Measurements from ENCODE around the gene DYNC1H1.

The DYNC1H1 gene

DNA sequence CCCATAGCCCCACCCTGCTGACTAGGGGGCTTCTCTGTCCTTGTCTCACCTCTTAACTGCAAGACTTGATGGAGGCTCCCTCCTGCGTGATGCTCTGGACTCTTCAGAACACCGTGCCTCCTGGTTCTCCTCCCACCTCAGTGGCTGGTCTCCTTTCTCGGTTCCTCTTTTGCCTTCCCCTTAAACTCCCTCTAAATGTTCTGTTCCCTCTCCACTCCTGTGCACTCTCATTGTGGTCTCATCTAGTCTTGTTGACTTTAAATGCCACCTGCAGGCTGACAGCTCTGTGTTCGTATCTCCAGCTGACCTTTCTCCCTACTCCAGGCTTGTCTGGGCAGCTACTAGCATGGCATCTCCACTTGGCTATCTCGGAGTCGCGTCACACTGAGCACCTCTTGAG, 28.3 kb downstream of the DYNC1H1 start:
- Histone ChIP-seq H3K4me3 (ENCODE audit: low read length in 2 of 2) (no peak overlapping the region), H3K27me3 (ENCODE audit: control insufficient read depth in 1 of 2, insufficient read depth in 2 of 2, low read length in 2 of 2) (no peaks in the 10 kb centered on the region), H3K36me3 (ENCODE audit: control insufficient read depth in 2 of 2, insufficient read depth in 2 of 2, low read length in 2 of 2) (peaks cover 70 to 75% of the 10 kb centered on the region in 2 donors), H3K4me1 (ENCODE audit: control insufficient read depth, insufficient read depth, low read length) (no peaks in the 10 kb centered on the region), H3K9ac (ENCODE audit: low read length in 2 of 2) (no peak overlapping the region), H3K27ac (ENCODE audit: low read length) (no peak overlapping the region), H3K9me3 (ENCODE audit: control insufficient read depth in 2 of 2, low read length in 2 of 2) (no peaks in the 10 kb centered on the region)

DNA sequence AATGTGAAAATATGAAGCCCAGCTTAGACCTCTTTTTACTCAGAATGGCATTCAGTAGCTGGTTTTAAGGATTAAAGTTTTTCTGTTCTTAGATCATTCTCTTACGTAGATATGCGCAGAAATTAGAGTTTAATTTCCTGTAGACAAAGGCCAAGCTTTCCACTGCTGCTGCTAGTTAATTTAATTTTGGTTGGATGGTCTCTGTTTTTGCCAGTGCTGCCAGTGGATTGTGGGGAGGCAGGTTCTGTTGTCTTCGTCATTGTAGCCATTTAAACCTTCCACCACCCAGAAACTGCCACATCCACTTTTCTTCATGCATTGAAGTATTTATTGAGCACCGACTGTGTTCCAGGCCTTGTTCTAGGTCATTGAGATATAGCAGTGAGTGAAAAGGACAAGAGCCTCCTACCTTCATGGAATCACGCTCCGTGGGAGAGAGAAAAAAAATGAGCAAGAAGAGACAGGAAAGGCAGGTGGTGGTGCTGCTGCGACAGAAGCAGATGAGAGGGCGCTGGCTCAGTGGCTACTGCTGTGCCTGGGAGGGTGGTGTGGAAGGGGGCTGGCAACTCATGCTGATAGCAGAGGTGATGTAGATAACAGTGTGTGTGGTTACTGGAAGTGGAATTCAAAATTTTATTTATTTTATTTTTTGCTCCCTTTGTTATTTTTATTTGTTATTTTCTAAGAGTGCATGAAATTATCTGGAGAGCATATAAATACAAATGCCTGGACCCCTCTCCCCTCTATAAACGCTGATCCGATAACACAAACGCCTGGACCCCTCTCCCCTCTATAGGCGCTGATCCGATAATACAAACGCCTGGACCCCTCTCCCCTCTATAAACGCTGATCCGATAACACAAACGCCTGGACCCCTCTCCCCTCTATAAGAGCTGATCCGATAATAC, 33.3 kb downstream of the DYNC1H1 start:
- Histone ChIP-seq H3K9ac (ENCODE audit: low read length in 2 of 2) (no peak overlapping the region), H3K36me3 (ENCODE audit: control insufficient read depth in 2 of 2, insufficient read depth in 2 of 2, low read length in 2 of 2) (peaks cover 65 to 70% of the 10 kb centered on the region in 2 donors), H3K4me1 (ENCODE audit: control insufficient read depth, insufficient read depth, low read length) (no peaks in the 10 kb centered on the region), H3K27ac (ENCODE audit: low read length) (no peak overlapping the region), H3K27me3 (ENCODE audit: control insufficient read depth in 1 of 2, insufficient read depth in 2 of 2, low read length in 2 of 2) (no peaks in the 10 kb centered on the region), H3K4me3 (ENCODE audit: low read length in 2 of 2) (no peak overlapping the region), H3K9me3 (ENCODE audit: control insufficient read depth in 2 of 2, low read length in 2 of 2) (no peaks in the 10 kb centered on the region)

DNA sequence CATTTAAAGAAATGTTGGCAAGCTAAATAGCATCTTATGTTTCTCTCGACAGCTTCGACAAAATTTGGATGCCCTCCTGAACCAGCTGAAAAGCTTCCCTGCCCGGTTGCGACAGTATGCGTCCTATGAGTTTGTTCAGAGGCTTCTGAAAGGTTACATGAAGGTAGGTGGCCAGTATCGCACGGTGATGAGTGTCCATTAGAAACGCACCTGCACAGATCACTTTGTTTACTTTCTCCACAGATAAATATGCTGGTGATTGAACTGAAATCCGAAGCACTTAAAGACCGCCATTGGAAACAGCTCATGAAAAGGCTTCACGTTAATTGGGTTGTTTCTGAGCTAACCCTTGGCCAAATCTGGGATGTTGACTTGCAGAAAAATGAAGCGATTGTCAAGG, 36.5 kb downstream of the DYNC1H1 start:
- Histone ChIP-seq H3K27ac (ENCODE audit: low read length) (no peak overlapping the region), H3K4me3 (ENCODE audit: low read length in 2 of 2) (no peak overlapping the region), H3K9me3 (ENCODE audit: control insufficient read depth in 2 of 2, low read length in 2 of 2) (no peaks in the 10 kb centered on the region), H3K4me1 (ENCODE audit: control insufficient read depth, insufficient read depth, low read length) (no peaks in the 10 kb centered on the region), H3K9ac (ENCODE audit: low read length in 2 of 2) (no peak overlapping the region), H3K27me3 (ENCODE audit: control insufficient read depth in 1 of 2, insufficient read depth in 2 of 2, low read length in 2 of 2) (no peaks in the 10 kb centered on the region), H3K36me3 (ENCODE audit: control insufficient read depth in 2 of 2, insufficient read depth in 2 of 2, low read length in 2 of 2) (peaks cover 67 to 68% of the 10 kb centered on the region in 2 donors)

- Histone ChIP-seq H3K27me3 (ENCODE audit: control insufficient read depth in 1 of 2, insufficient read depth in 2 of 2, low read length in 2 of 2) (no peaks in the 10 kb centered on the region), H3K4me3 (ENCODE audit: low read length in 2 of 2) (no peak overlapping the region), H3K36me3 (ENCODE audit: control insufficient read depth in 2 of 2, insufficient read depth in 2 of 2, low read length in 2 of 2) (peaks cover 78 to 85% of the 10 kb centered on the region in 2 donors), H3K9me3 (ENCODE audit: control insufficient read depth in 2 of 2, low read length in 2 of 2) (no peaks in the 10 kb centered on the region), H3K9ac (ENCODE audit: low read length in 2 of 2) (no peak overlapping the region), H3K27ac (ENCODE audit: low read length) (no peak overlapping the region), H3K4me1 (ENCODE audit: control insufficient read depth, insufficient read depth, low read length) (no peaks in the 10 kb centered on the region)
These were observed 41.0 kb downstream of the DYNC1H1 start for GRCh38 chr14:102005336-102005735.

GRCh38 chr14:102007916-102008418, 43.6 kb downstream of the DYNC1H1 start:
- H3K9me3 ChIP-seq (ENCODE audit: control insufficient read depth in 2 of 2, low read length in 2 of 2), result no peaks in the 10 kb centered on the region
- H3K27ac ChIP-seq (ENCODE audit: low read length), result no peak overlapping the region
- peaks cover 82 to 87% of the 10 kb centered on the region in 2 donors for H3K36me3 ChIP-seq (ENCODE audit: control insufficient read depth in 2 of 2, insufficient read depth in 2 of 2, low read length in 2 of 2)

GRCh38 chr14:102008891-102009290, 44.5 kb downstream of the DYNC1H1 start:
- Histone ChIP-seq H3K27ac (ENCODE audit: low read length) (no peak overlapping the region), H3K27me3 (ENCODE audit: control insufficient read depth in 1 of 2, insufficient read depth in 2 of 2, low read length in 2 of 2) (no peaks in the 10 kb centered on the region), H3K9me3 (ENCODE audit: control insufficient read depth in 2 of 2, low read length in 2 of 2) (no peaks in the 10 kb centered on the region), H3K9ac (ENCODE audit: low read length in 2 of 2) (no peak overlapping the region), H3K36me3 (ENCODE audit: control insufficient read depth in 2 of 2, insufficient read depth in 2 of 2, low read length in 2 of 2) (peaks cover 86 to 88% of the 10 kb centered on the region in 2 donors), H3K4me1 (ENCODE audit: control insufficient read depth, insufficient read depth, low read length) (no peaks in the 10 kb centered on the region), H3K4me3 (ENCODE audit: low read length in 2 of 2) (no peak overlapping the region)

More at GRCh38 chr14:102007916-102008418, 43.6 kb downstream of the DYNC1H1 start:
- Histone ChIP-seq H3K9ac (ENCODE audit: low read length in 2 of 2) (no peak overlapping the region), H3K4me3 (ENCODE audit: low read length in 2 of 2) (no peak overlapping the region), H3K4me1 (ENCODE audit: control insufficient read depth, insufficient read depth, low read length) (no peaks in the 10 kb centered on the region), H3K27me3 (ENCODE audit: control insufficient read depth in 1 of 2, insufficient read depth in 2 of 2, low read length in 2 of 2) (no peaks in the 10 kb centered on the region)

DNA sequence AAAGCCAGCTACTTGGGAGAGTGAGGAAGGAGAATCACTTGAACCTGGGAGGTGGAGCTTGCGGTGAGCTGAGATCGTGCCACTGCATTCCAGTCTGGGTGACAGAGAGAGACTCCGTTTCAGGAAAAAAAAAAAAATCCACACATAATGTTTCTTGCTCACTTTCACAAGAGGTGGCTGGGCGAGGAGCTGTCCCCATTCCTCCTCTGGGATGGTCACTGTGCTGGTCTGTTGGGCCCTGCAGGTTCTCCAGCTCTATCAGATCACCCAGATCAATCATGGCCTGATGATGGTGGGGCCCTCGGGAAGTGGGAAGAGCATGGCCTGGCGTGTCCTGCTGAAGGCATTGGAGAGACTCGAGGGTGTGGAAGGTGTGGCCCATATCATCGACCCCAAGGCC, 47.3 kb downstream of the DYNC1H1 start:
- Histone ChIP-seq H3K4me1 (ENCODE audit: control insufficient read depth, insufficient read depth, low read length) (no peaks in the 10 kb centered on the region), H3K27ac (ENCODE audit: low read length) (no peak overlapping the region), H3K9ac (ENCODE audit: low read length in 2 of 2) (no peak overlapping the region), H3K4me3 (ENCODE audit: low read length in 2 of 2) (no peak overlapping the region), H3K27me3 (ENCODE audit: control insufficient read depth in 1 of 2, insufficient read depth in 2 of 2, low read length in 2 of 2) (no peaks in the 10 kb centered on the region), H3K9me3 (ENCODE audit: control insufficient read depth in 2 of 2, low read length in 2 of 2) (no peaks in the 10 kb centered on the region), H3K36me3 (ENCODE audit: control insufficient read depth in 2 of 2, insufficient read depth in 2 of 2, low read length in 2 of 2) (peaks cover 88 to 93% of the 10 kb centered on the region in 2 donors)

DNA sequence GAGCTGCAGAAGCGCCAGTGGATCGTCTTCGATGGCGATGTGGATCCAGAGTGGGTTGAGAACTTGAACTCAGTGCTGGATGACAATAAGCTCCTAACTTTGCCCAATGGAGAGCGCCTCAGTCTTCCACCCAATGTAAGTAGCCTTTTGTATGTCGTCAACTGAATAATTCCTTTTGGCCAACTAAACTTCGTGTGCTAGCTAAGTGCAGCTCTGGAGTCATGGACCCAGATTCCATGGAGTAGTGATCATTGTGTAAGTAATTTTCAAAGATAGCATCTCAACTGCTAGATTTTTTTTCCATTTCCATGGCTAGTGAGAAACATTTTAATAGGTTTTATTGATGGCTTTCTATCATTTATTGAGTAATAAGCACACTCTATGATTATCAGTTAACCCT, 48.0 kb downstream of the DYNC1H1 start:
- Histone ChIP-seq H3K36me3 (ENCODE audit: control insufficient read depth in 2 of 2, insufficient read depth in 2 of 2, low read length in 2 of 2) (peaks cover 89 to 94% of the 10 kb centered on the region in 2 donors), H3K9me3 (ENCODE audit: control insufficient read depth in 2 of 2, low read length in 2 of 2) (no peaks in the 10 kb centered on the region), H3K27me3 (ENCODE audit: control insufficient read depth in 1 of 2, insufficient read depth in 2 of 2, low read length in 2 of 2) (no peaks in the 10 kb centered on the region), H3K4me3 (ENCODE audit: low read length in 2 of 2) (no peak overlapping the region), H3K27ac (ENCODE audit: low read length) (no peak overlapping the region), H3K9ac (ENCODE audit: low read length in 2 of 2) (no peak overlapping the region), H3K4me1 (ENCODE audit: control insufficient read depth, insufficient read depth, low read length) (no peaks in the 10 kb centered on the region)

GRCh38 chr14:102013669-102014200, 49.4 kb downstream of the DYNC1H1 start:
- Histone ChIP-seq H3K27me3 (ENCODE audit: control insufficient read depth in 1 of 2, insufficient read depth in 2 of 2, low read length in 2 of 2) (no peaks in the 10 kb centered on the region), H3K27ac (ENCODE audit: low read length) (no peak overlapping the region), H3K36me3 (ENCODE audit: control insufficient read depth in 2 of 2, insufficient read depth in 2 of 2, low read length in 2 of 2) (peaks cover 85 to 90% of the 10 kb centered on the region in 2 donors), H3K9me3 (ENCODE audit: control insufficient read depth in 2 of 2, low read length in 2 of 2) (no peaks in the 10 kb centered on the region), H3K4me3 (ENCODE audit: low read length in 2 of 2) (no peak overlapping the region), H3K9ac (ENCODE audit: low read length in 2 of 2) (no peak overlapping the region), H3K4me1 (ENCODE audit: control insufficient read depth, insufficient read depth, low read length) (no peaks in the 10 kb centered on the region)

GRCh38 chr14:102015045-102015685, 50.8 kb downstream of the DYNC1H1 start:
- peaks cover 81 to 89% of the 10 kb centered on the region in 2 donors for H3K36me3 ChIP-seq (ENCODE audit: control insufficient read depth in 2 of 2, insufficient read depth in 2 of 2, low read length in 2 of 2)
- no peak overlapping the region for H3K27ac ChIP-seq (ENCODE audit: low read length)
- no peaks in the 10 kb centered on the region for H3K4me1 ChIP-seq (ENCODE audit: control insufficient read depth, insufficient read depth, low read length)
- H3K27me3 ChIP-seq (ENCODE audit: control insufficient read depth in 1 of 2, insufficient read depth in 2 of 2, low read length in 2 of 2), result no peaks in the 10 kb centered on the region
- H3K4me3 ChIP-seq (ENCODE audit: low read length in 2 of 2), result no peak overlapping the region
- no peak overlapping the region for H3K9ac ChIP-seq (ENCODE audit: low read length in 2 of 2)
- H3K9me3 ChIP-seq (ENCODE audit: control insufficient read depth in 2 of 2, low read length in 2 of 2), result no peaks in the 10 kb centered on the region
